Loucy (cell line): Measurements from ENCODE around the gene GDF2.

Source experiments
- H2AFZ ChIP-seq: fragments of 200-600 bp; sonication (generic); 2 replicates; pipeline ENCODE4 v1.6.0; 2016; ENCODE audit warnings: antibody characterized with exemption, mild to moderate bottlenecking, low read length, moderate library complexity
- H3F3A ChIP-seq: fragments of 200-600 bp; 2 replicates; pipeline ENCODE4 v1.6.0; 2016; ENCODE audit warnings: antibody characterized with exemption, low read depth, mild to moderate bottlenecking
- H3K27me3 ChIP-seq: fragments of 200-600 bp; sonication (generic); 2 replicates; pipeline ENCODE4 v1.6.1; 2014; ENCODE audit warnings: low read length, mild to moderate bottlenecking; ENCODE audit not compliant: insufficient read depth, poor library complexity, severe bottlenecking
- H3K36me3 ChIP-seq: fragments of 200-600 bp; sonication (generic); 2 replicates; pipeline ENCODE4 v1.6.1; 2016; ENCODE audit warnings: low read length; ENCODE audit not compliant: insufficient read depth
- H3K4me1 ChIP-seq: fragments of 200-600 bp; sonication (generic); 2 replicates; pipeline ENCODE4 v1.5.1; 2014; ENCODE audit warnings: low read length, mild to moderate bottlenecking; ENCODE audit not compliant: insufficient read depth, poor library complexity, severe bottlenecking
- H3K4me2 ChIP-seq: fragments of 200-600 bp; sonication (generic); 2 replicates; pipeline ENCODE4 v1.6.0; 2014; ENCODE audit warnings: antibody characterized with exemption, low read length, low read depth, mild to moderate bottlenecking; ENCODE audit not compliant: poor library complexity, severe bottlenecking
- H3K4me3 ChIP-seq: fragments of 200-600 bp; sonication (generic); 2 replicates; pipeline ENCODE4 v1.5.1; 2014; ENCODE audit warnings: low read length, mild to moderate bottlenecking, mixed read lengths; ENCODE audit not compliant: poor library complexity, severe bottlenecking
- H3K79me2 ChIP-seq: fragments of 200-600 bp; sonication (generic); 2 replicates; pipeline ENCODE4 v1.6.1; 2014; ENCODE audit warnings: low read length; ENCODE audit not compliant: insufficient read depth
- H3K9ac ChIP-seq: fragments of 200-600 bp; sonication (generic); 2 replicates; pipeline ENCODE4 v1.6.0; 2014; ENCODE audit warnings: mild to moderate bottlenecking, low read depth, low read length, moderate library complexity; ENCODE audit not compliant: poor library complexity, severe bottlenecking
- H3K9me2 ChIP-seq: fragments of 200-600 bp; sonication (generic); replicated peaks from 2 replicates; pipeline ENCODE4 v1.6.1; 2016; ENCODE audit warnings: low read depth, low read length, mixed read lengths
- H3K9me3 ChIP-seq: fragments of 200-600 bp; sonication (generic); 2 replicates; pipeline ENCODE4 v1.6.1; 2014; ENCODE audit warnings: mild to moderate bottlenecking, antibody characterized with exemption, low read length, low read depth; ENCODE audit not compliant: insufficient read depth
- H4K20me1 ChIP-seq: fragments of 200-600 bp; sonication (generic); 2 replicates; pipeline ENCODE4 v1.6.0; 2014; ENCODE audit warnings: antibody characterized with exemption, low read length, mild to moderate bottlenecking; ENCODE audit not compliant: insufficient read depth, poor library complexity, severe bottlenecking
- EZH2phosphoT487 ChIP-seq: fragments of 200-600 bp; IDR thresholded peaks from 2 replicates; pipeline ENCODE4 v1.6.1; 2018; ENCODE audit warnings: antibody characterized with exemption, mild to moderate bottlenecking, moderate library complexity, borderline replicate concordance
- TF ChIP-seq, protein P1 (sequence below): fragments of 200-600 bp; sonication (generic); conservative IDR thresholded peaks from 2 replicates; pipeline ENCODE4 v1.5.1; 2014; ENCODE audit warnings: mild to moderate bottlenecking, antibody characterized with exemption, low read length

The GDF2 gene

DNA sequence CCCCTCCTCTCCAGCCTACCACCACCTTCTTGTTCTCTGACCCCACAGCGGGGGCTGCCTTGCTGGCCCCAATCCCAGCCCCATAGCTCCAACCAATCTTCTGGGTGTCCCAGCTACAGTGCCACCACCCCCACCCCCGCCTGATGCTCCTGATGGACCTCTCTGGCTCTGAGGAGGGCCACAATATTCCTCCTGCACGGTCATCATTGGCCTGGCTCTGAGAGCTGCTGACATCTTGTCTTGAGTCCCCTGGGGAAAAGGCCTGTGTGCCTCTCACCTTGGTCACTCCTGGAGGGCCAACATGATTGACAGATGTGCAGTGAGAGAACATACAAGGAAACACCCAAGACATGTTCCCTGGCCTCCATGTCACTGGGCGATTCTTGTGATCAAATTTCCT is 7.6 kb downstream of the GDF2 start:
- H3K27me3 ChIP-seq = no peaks in the 10 kb centered on the region
- TF ChIP-seq, protein P1, sequence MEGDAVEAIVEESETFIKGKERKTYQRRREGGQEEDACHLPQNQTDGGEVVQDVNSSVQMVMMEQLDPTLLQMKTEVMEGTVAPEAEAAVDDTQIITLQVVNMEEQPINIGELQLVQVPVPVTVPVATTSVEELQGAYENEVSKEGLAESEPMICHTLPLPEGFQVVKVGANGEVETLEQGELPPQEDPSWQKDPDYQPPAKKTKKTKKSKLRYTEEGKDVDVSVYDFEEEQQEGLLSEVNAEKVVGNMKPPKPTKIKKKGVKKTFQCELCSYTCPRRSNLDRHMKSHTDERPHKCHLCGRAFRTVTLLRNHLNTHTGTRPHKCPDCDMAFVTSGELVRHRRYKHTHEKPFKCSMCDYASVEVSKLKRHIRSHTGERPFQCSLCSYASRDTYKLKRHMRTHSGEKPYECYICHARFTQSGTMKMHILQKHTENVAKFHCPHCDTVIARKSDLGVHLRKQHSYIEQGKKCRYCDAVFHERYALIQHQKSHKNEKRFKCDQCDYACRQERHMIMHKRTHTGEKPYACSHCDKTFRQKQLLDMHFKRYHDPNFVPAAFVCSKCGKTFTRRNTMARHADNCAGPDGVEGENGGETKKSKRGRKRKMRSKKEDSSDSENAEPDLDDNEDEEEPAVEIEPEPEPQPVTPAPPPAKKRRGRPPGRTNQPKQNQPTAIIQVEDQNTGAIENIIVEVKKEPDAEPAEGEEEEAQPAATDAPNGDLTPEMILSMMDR = no peak
- no peak for TF ChIP-seq EZH2phosphoT487
- H2AFZ ChIP-seq = no peak overlapping the region
- H3K4me3 ChIP-seq = no peak overlapping the region
- no peaks in the 10 kb centered on the region for H3F3A ChIP-seq
- no peaks in the 10 kb centered on the region for H3K9me2 ChIP-seq
- no peak overlapping the region for H3K9ac ChIP-seq
- no peaks in the 10 kb centered on the region for H3K36me3 ChIP-seq
- H3K79me2 ChIP-seq = no peaks in the 10 kb centered on the region
- no peaks in the 10 kb centered on the region for H4K20me1 ChIP-seq
- H3K4me1 ChIP-seq = no peaks in the 10 kb centered on the region
- H3K9me3 ChIP-seq = no peaks in the 10 kb centered on the region
- H3K4me2 ChIP-seq = no peak overlapping the region

DNA sequence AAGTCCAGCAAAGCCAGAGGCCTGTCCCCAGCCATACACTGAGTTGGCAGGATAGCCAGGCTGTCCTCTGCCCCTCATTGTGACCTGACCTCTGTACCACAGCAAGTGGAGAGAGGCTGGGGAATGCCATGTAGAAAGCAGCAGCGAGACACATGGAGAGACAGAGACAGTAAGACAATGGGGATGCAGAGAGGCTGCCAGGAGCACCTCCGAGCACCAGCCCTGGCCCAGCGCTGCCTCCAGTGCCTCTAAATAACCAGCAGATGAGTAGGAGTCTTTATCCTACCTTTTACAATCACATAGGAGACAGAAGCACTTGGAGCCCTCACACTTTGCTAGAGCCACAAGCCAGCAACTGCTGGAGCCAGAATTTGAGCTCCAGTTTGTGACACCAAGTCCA is 8.1 kb downstream of the GDF2 start:
- Histone ChIP-seq H3K9me3 (no peaks in the 10 kb centered on the region), H3K4me3 (no peak overlapping the region), H3K9ac (no peak overlapping the region), H3K79me2 (no peaks in the 10 kb centered on the region), H3K9me2 (no peaks in the 10 kb centered on the region), H3K4me1 (no peaks in the 10 kb centered on the region), H3K36me3 (no peaks in the 10 kb centered on the region), H4K20me1 (no peaks in the 10 kb centered on the region), H3K4me2 (no peak overlapping the region), H2AFZ (no peak overlapping the region), H3K27me3 (no peaks in the 10 kb centered on the region), H3F3A (no peaks in the 10 kb centered on the region)
- TF ChIP-seq EZH2phosphoT487 = no peak
- TF ChIP-seq, protein P1 = no peak

DNA sequence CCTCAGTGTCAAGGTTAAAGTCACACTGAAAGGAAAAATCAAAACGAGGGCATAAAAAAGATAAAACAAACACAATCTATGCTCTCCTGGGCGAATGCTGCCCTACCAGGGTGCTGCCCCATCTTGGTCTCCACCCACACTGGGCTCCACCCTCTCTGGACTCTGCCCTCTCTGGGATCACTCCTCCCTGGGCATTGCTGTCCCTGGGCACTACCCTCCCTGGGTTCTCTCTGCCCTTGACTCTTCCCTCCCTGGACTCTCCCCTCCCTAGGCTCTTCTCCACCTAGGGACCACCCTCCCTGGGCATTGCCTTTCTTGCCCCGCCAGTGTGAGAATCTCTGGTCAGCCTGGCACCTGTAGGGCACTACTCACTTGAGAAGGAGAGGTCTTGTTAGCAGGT is 8.6 kb downstream of the GDF2 start:
- Histone ChIP-seq H3K9me3 (no peaks in the 10 kb centered on the region), H3K4me2 (no peak overlapping the region), H2AFZ (no peak overlapping the region), H3K79me2 (no peaks in the 10 kb centered on the region), H3K27me3 (no peaks in the 10 kb centered on the region), H3K4me1 (no peaks in the 10 kb centered on the region), H4K20me1 (no peaks in the 10 kb centered on the region), H3K9me2 (no peaks in the 10 kb centered on the region), H3K36me3 (no peaks in the 10 kb centered on the region), H3K4me3 (no peak overlapping the region), H3F3A (no peaks in the 10 kb centered on the region), H3K9ac (no peak overlapping the region)
- TF ChIP-seq, protein P1 = no peak
- TF ChIP-seq EZH2phosphoT487 = no peak
